ENCODE results near the gene TENM3.

- no peak for TF ChIP-seq ZNF2 (tag by site-specific recombination; IDR thresholded peaks at IDR 0.05)
- TF ChIP-seq, protein P1, sequence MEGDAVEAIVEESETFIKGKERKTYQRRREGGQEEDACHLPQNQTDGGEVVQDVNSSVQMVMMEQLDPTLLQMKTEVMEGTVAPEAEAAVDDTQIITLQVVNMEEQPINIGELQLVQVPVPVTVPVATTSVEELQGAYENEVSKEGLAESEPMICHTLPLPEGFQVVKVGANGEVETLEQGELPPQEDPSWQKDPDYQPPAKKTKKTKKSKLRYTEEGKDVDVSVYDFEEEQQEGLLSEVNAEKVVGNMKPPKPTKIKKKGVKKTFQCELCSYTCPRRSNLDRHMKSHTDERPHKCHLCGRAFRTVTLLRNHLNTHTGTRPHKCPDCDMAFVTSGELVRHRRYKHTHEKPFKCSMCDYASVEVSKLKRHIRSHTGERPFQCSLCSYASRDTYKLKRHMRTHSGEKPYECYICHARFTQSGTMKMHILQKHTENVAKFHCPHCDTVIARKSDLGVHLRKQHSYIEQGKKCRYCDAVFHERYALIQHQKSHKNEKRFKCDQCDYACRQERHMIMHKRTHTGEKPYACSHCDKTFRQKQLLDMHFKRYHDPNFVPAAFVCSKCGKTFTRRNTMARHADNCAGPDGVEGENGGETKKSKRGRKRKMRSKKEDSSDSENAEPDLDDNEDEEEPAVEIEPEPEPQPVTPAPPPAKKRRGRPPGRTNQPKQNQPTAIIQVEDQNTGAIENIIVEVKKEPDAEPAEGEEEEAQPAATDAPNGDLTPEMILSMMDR (tag by site-specific recombination; IDR thresholded peaks at IDR 0.05): no peak
- TF ChIP-seq ZNF558 (tag by site-specific recombination; IDR thresholded peaks at IDR 0.05): no peak
- TF ChIP-seq ZEB2 (tag by site-specific recombination; IDR thresholded peaks at IDR 0.05): no peak
- no peak for TF ChIP-seq ZBTB17 (tag by site-specific recombination; IDR thresholded peaks at IDR 0.05)
Observed at GRCh38 chr4:182465114-182465513, 221.9 kb downstream of the TENM3 start.
